ENCODE measurements around the gene SLC30A2. TPM values are rescaled to one million over a fixed set of nuclear protein-coding genes. Genes with fewer than 3 reads are reported as not detected.
A peak's percentile ranks its signal among the peaks of the same experiment; 100 is the strongest.

Gene SLC30A2
- total and polyA plus RNA-seq, 2 of the 13 experiments (the other 11 are each of a cell fraction or from before 2014, with no cell fraction given), result not detected

DNA sequence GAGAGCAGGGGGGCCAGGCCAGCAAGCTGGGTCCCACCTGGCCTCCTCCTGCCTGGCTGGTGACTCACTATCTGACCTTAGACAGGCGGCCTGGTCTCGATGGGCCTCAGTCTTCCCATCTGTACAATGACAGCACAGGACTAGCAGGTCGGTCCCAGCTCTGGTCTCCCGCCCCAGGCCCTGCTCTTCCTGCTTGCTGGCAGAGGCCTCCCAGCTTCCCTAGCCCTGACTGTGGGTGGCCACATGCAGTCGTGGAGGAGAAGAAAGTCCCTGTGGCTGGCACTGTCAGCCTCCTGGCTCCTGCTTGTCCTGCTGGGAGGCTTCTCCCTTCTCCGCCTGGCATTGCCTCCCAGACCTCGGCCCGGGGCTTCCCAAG, 23.5 kb downstream of the SLC30A2 start (continued):
- TF ChIP-seq, protein P1, sequence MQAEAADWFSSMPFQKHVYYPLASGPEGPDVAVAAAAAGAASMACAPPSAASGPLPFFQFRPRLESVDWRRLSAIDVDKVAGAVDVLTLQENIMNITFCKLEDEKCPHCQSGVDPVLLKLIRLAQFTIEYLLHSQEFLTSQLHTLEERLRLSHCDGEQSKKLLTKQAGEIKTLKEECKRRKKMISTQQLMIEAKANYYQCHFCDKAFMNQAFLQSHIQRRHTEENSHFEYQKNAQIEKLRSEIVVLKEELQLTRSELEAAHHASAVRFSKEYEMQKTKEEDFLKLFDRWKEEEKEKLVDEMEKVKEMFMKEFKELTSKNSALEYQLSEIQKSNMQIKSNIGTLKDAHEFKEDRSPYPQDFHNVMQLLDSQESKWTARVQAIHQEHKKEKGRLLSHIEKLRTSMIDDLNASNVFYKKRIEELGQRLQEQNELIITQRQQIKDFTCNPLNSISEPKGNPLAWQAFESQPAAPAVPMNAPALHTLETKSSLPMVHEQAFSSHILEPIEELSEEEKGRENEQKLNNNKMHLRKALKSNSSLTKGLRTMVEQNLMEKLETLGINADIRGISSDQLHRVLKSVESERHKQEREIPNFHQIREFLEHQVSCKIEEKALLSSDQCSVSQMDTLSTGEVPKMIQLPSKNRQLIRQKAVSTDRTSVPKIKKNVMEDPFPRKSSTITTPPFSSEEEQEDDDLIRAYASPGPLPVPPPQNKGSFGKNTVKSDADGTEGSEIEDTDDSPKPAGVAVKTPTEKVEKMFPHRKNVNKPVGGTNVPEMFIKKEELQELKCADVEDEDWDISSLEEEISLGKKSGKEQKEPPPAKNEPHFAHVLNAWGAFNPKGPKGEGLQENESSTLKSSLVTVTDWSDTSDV (CRISPR knock-in tag; IDR thresholded peaks at IDR 0.05), result 0 out of 2 replicates have a peak, but pooled peaks have one; percentile 53
- TF ChIP-seq ZNF225 (CRISPR knock-in tag; IDR thresholded peaks at IDR 0.05) (no peak), RCOR2 (CRISPR knock-in tag; IDR thresholded peaks at IDR 0.05) (peak; percentile 25; the same call in 1 of the 2 replicates), ZBTB7A (CRISPR knock-in tag; IDR thresholded peaks at IDR 0.05) (peak; percentile 18; the same call in 1 of the 2 replicates), ZMYM2 (CRISPR knock-in tag; IDR thresholded peaks at IDR 0.05) (peak; percentile 61; the same call in 1 of the 2 replicates), ZNF20 (CRISPR knock-in tag; IDR thresholded peaks at IDR 0.05) (no peak), ZNF567 (CRISPR knock-in tag; IDR thresholded peaks at IDR 0.05; ENCODE audit: borderline replicate concordance) (0 out of 2 replicates have a peak, but pooled peaks have one; percentile 50), FOSL2 (CRISPR knock-in tag; IDR thresholded peaks at IDR 0.05) (peak; percentile 70), THAP11 (CRISPR knock-in tag; IDR thresholded peaks at IDR 0.05) (0 out of 2 replicates have a peak, but pooled peaks have one; percentile 5), ZNF672 (CRISPR knock-in tag; IDR thresholded peaks at IDR 0.05) (no peak), ZNF564 (CRISPR knock-in tag; IDR thresholded peaks at IDR 0.05) (no peak), FLYWCH1 (CRISPR knock-in tag; IDR thresholded peaks at IDR 0.05) (no peak), ZNF552 (CRISPR knock-in tag; IDR thresholded peaks at IDR 0.05; ENCODE audit: borderline replicate concordance) (no peak), SOX5 (CRISPR knock-in tag; IDR thresholded peaks at IDR 0.05; ENCODE audit: borderline replicate concordance) (no peak), ZMYM3 (CRISPR knock-in tag; IDR thresholded peaks at IDR 0.05) (peak; percentile 99), ZNF850 (CRISPR knock-in tag; conservative IDR thresholded peaks at IDR 0.05) (no peak), ZBTB20 (CRISPR knock-in tag; IDR thresholded peaks at IDR 0.05; ENCODE audit: borderline replicate concordance, low read depth) (no peak), ZSCAN21 (CRISPR knock-in tag; IDR thresholded peaks at IDR 0.05; ENCODE audit: borderline replicate concordance) (0 out of 2 replicates have a peak, but pooled peaks have one; percentile 42), ETV6 (CRISPR knock-in tag; conservative IDR thresholded peaks at IDR 0.05) (no peak), PTBP1 (IDR thresholded peaks at IDR 0.05; ENCODE audit: low read depth, low read length, poor library complexity, severe bottlenecking) (peak; percentile 55), ZNF33A (CRISPR knock-in tag; IDR thresholded peaks at IDR 0.05; ENCODE audit: borderline replicate concordance) (no peak)
- TF ChIP-seq, protein P2, sequence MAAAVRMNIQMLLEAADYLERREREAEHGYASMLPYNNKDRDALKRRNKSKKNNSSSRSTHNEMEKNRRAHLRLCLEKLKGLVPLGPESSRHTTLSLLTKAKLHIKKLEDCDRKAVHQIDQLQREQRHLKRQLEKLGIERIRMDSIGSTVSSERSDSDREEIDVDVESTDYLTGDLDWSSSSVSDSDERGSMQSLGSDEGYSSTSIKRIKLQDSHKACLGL (CRISPR knock-in tag; IDR thresholded peaks at IDR 0.05), result 0 out of 2 replicates have a peak, but pooled peaks have one; percentile 47
- TF ChIP-seq, protein P3, sequence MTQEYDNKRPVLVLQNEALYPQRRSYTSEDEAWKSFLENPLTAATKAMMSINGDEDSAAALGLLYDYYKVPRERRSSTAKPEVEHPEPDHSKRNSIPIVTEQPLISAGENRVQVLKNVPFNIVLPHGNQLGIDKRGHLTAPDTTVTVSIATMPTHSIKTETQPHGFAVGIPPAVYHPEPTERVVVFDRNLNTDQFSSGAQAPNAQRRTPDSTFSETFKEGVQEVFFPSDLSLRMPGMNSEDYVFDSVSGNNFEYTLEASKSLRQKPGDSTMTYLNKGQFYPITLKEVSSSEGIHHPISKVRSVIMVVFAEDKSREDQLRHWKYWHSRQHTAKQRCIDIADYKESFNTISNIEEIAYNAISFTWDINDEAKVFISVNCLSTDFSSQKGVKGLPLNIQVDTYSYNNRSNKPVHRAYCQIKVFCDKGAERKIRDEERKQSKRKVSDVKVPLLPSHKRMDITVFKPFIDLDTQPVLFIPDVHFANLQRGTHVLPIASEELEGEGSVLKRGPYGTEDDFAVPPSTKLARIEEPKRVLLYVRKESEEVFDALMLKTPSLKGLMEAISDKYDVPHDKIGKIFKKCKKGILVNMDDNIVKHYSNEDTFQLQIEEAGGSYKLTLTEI (CRISPR knock-in tag; conservative IDR thresholded peaks at IDR 0.05), result no peak
- TF ChIP-seq, protein P4, sequence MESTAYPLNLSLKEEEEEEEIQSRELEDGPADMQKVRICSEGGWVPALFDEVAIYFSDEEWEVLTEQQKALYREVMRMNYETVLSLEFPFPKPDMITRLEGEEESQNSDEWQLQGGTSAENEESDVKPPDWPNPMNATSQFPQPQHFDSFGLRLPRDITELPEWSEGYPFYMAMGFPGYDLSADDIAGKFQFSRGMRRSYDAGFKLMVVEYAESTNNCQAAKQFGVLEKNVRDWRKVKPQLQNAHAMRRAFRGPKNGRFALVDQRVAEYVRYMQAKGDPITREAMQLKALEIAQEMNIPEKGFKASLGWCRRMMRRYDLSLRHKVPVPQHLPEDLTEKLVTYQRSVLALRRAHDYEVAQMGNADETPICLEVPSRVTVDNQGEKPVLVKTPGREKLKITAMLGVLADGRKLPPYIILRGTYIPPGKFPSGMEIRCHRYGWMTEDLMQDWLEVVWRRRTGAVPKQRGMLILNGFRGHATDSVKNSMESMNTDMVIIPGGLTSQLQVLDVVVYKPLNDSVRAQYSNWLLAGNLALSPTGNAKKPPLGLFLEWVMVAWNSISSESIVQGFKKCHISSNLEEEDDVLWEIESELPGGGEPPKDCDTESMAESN (CRISPR knock-in tag; conservative IDR thresholded peaks at IDR 0.05), result 0 out of 2 replicates have a peak, but pooled peaks have one; percentile 22
